ENCODE data around the gene MED26. TPM values are rescaled to one million over a fixed set of nuclear protein-coding genes. Genes with fewer than 3 reads are reported as not detected.

Gene MED26
- total and polyA plus RNA-seq, 10 of the 15 experiments (the other 5 are each of a cell fraction or from before 2014, with no cell fraction given), result 1.1 to 21.4 (median 9.7) TPM

- POLR2A ChIA-PET, result interaction anchor here (1.2 to 2.7 kb wide), 3 partner anchors 17 to 23 kb away, joined by 4 to 8 read pairs (median 4); no protein-coding TSS in a partner anchor
- no TSS peak for BruUV-seq (replicated peaks)
- intact Hi-C loops (cut with micrococcal nuclease; ENCODE audit: unreplicated experiment), result no loop called here
- RAD21 ChIA-PET (ENCODE audit: unreplicated experiment), result interaction anchor here (1.0 kb wide), 1 partner anchor 19 kb away, joined by 4 read pairs; no protein-coding TSS in a partner anchor
- SMC1A ChIA-PET (ENCODE audit: uncharacterized antibody, unreplicated experiment), result interaction anchor here (1.6 to 3.3 kb wide), 2 partner anchors 11 to 15 kb away, joined by 4 to 10 read pairs; no protein-coding TSS in a partner anchor
- H3K4me1 ChIP-seq (ENCODE audit: control insufficient read depth, insufficient read depth, low read length), result peaks cover 20% of the 10 kb centered on the region
- CTCF ChIA-PET, result no interaction called here
- no peak for DNase-seq (ENCODE audit: low read depth, low spot score)
- no peaks in the 10 kb centered on the region for H3K27me3 ChIP-seq (replicated peaks in 1 of 2; ENCODE audit: control insufficient read depth in 2 of 2, insufficient read depth in 2 of 2, low read length in 1 of 2)
- peaks cover 0 to 21% of the 10 kb centered on the region in 2 experiments; a peak in 3 of 4 replicates for H3K36me3 ChIP-seq (ENCODE audit: control insufficient read depth in 2 of 2, insufficient read depth in 2 of 2, low read length in 1 of 2)
- no peak overlapping the region for H2AFZ ChIP-seq (ENCODE audit: control insufficient read depth, low read depth, low read length)
- no peak for TF ChIP-seq MTA3 (IDR thresholded peaks at IDR 0.05; ENCODE audit: borderline replicate concordance, low read length)
- TF ChIP-seq SMAD1 (IDR thresholded peaks at IDR 0.05; ENCODE audit: low read depth, partially characterized antibody), result no peak
- no peak for TF ChIP-seq ZNF622 (IDR thresholded peaks at IDR 0.05)
- TF ChIP-seq PML (IDR thresholded peaks at IDR 0.05; ENCODE audit: low read length), result no peak
- no peak for TF ChIP-seq IKZF2 (IDR thresholded peaks at IDR 0.05)
- no peak overlapping the region for H3K27ac ChIP-seq (ENCODE audit: control insufficient read depth, insufficient read depth)
- peaks cover 92% of the 10 kb centered on the region for H3K79me2 ChIP-seq (ENCODE audit: control insufficient read depth, insufficient read depth, low read length)
- FAIRE-seq, result no peak
- H3K9ac ChIP-seq (ENCODE audit: control insufficient read depth, insufficient read depth, low read length), result no peak overlapping the region
- H3K4me3 ChIP-seq, result no peak overlapping the region
- in situ Hi-C loops (cut with MboI), result no loop called here
- no peak for ATAC-seq
- no peak overlapping the region for H3K4me2 ChIP-seq (ENCODE audit: control insufficient read depth, insufficient read depth)
- H3K9me3 ChIP-seq (replicated peaks; ENCODE audit: control insufficient read depth, insufficient read depth, low read length), result no peaks in the 10 kb centered on the region
- peaks cover 18% of the 10 kb centered on the region; the same call in 1 of the 2 replicates for H4K20me1 ChIP-seq (ENCODE audit: control insufficient read depth, insufficient read depth)
- 98% methylated on average over 3 of the region's 3 CpGs for WGBS (ENCODE audit: insufficient coverage, insufficient replicate concordance, low lambda C conversion rate, missing lambda C conversion rate)
Observed at GRCh38 chr19:16603090-16603489, 24.9 kb downstream of the MED26 start.

- Histone ChIP-seq H3K4me2 (ENCODE audit: control insufficient read depth, insufficient read depth) (no peak overlapping the region), H4K20me1 (ENCODE audit: control insufficient read depth, insufficient read depth) (peaks cover 20% of the 10 kb centered on the region), H3K9me3 (replicated peaks; ENCODE audit: control insufficient read depth, insufficient read depth, low read length) (no peaks in the 10 kb centered on the region), H3K27me3 (replicated peaks in 1 of 2; ENCODE audit: control insufficient read depth in 2 of 2, insufficient read depth in 2 of 2, low read length in 1 of 2) (no peaks in the 10 kb centered on the region), H3K79me2 (ENCODE audit: control insufficient read depth, insufficient read depth, low read length) (peaks cover 89% of the 10 kb centered on the region), H3K4me3 (no peak overlapping the region), H3K9ac (ENCODE audit: control insufficient read depth, insufficient read depth, low read length) (no peak overlapping the region), H3K4me1 (ENCODE audit: control insufficient read depth, insufficient read depth, low read length) (peaks cover 16% of the 10 kb centered on the region), H2AFZ (ENCODE audit: control insufficient read depth, low read depth, low read length) (no peak overlapping the region), H3K27ac (ENCODE audit: control insufficient read depth, insufficient read depth) (no peak overlapping the region), H3K36me3 (ENCODE audit: control insufficient read depth in 2 of 2, insufficient read depth in 2 of 2, low read length in 1 of 2) (peaks cover 0 to 16% of the 10 kb centered on the region in 2 experiments; a peak in 3 of 4 replicates)
- FAIRE-seq (no peak), ATAC-seq (no peak), DNase-seq (ENCODE audit: low read depth, low spot score) (no peak)
- CTCF ChIA-PET, result interaction anchor here (0.9 to 1.2 kb wide), 2 partner anchors 10 to 12 kb away, joined by 3 read pairs; no protein-coding TSS in a partner anchor
- POLR2A ChIA-PET, result interaction anchor here (1.2 kb wide), 1 partner anchor 17 kb away, joined by 3 read pairs; no protein-coding TSS in a partner anchor
- BruUV-seq (replicated peaks), result no TSS peak
- WGBS (ENCODE audit: insufficient coverage, insufficient replicate concordance, low lambda C conversion rate, missing lambda C conversion rate), result 93% methylated on average over 20 of the region's 20 CpGs
- TF ChIP-seq POLR2A (IDR thresholded peaks at IDR 0.05; ENCODE audit: low read depth, low read length), result 0 out of 2 replicates have a peak, but pooled peaks have one; percentile 30
- no peak for TF ChIP-seq BHLHE40 (IDR thresholded peaks at IDR 0.05; ENCODE audit: borderline replicate concordance in 1 of 2, low read depth in 2 of 2, low read length in 1 of 2)
- intact Hi-C loops (cut with micrococcal nuclease; ENCODE audit: unreplicated experiment), result no loop called here
- SMC1A ChIA-PET (ENCODE audit: uncharacterized antibody, unreplicated experiment), result interaction anchor here (1.3 to 1.6 kb wide), 3 partner anchors 8 to 11 kb away, joined by 3 to 4 read pairs (median 4); no protein-coding TSS in a partner anchor
- RAD21 ChIA-PET (ENCODE audit: unreplicated experiment), result interaction anchor here (1.2 to 1.7 kb wide), 2 partner anchors 12 to 14 kb away, joined by 4 to 7 read pairs; no protein-coding TSS in a partner anchor
- in situ Hi-C loops (cut with MboI), result no loop called here
Observed at GRCh38 chr19:16601378-16602052, 26.5 kb downstream of the MED26 start.

Data from GM12878 (cell line).